BJ (cell line): ENCODE results near the gene CDR2. TPM values are rescaled to one million over a fixed set of nuclear protein-coding genes. Genes with fewer than 3 reads are reported as not detected.
A peak's percentile ranks its signal among the peaks of the same experiment; 100 is the strongest.
"Not testable (repeated sequence)": the region's sequence is repeated elsewhere in the genome, so short reads cannot be mapped to it uniquely, and the experiment has no call there.

Experiments used
- CTCF ChIA-PET: fragments of 350-600 bp; formaldehyde crosslinking; extraction: SDS; loops from one replicate; lab custom pipeline; 2021; ENCODE audit warnings: antibody characterized with exemption, inconsistent platforms; lab: Yijun Ruan, JAX
- POLR2A ChIA-PET: fragments of 300-600 bp; sonication (Branson Sonifier 250); formaldehyde crosslinking; extraction: SDS; loops from one replicate; lab custom pipeline; 2021; ENCODE audit warnings: antibody characterized with exemption; lab: Charles Lee
- DNase-seq: peaks from one replicate; pipeline ENCODE4 v3.0.0-alpha.2; 2011; ENCODE audit warnings: low read depth
- H3K27me3 ChIP-seq: 2 replicates; pipeline ENCODE4 v1.6.0; 2011; ENCODE audit warnings: low read length; ENCODE audit not compliant: control insufficient read depth, insufficient read depth
- H3K36me3 ChIP-seq: 2 replicates; pipeline ENCODE4 v1.5.1; 2011; ENCODE audit warnings: low read length; ENCODE audit not compliant: control insufficient read depth, insufficient read depth
- H3K4me3 ChIP-seq: 2 replicates; pipeline ENCODE4 v1.5.1; 2011; ENCODE audit warnings: low read depth, mild to moderate bottlenecking, control low read depth, low read length
- polyA plus RNA-seq: library from polyadenylated mRNA; depleted of rRNA; stranded (reverse); fragments of >200 nt; gene quantifications from 2 replicates; pipeline ENCODE4 v1.2.3, GENCODE V29; 2011
- TF ChIP-seq, protein P1 (sequence below): IDR thresholded peaks from 2 replicates; pipeline ENCODE4 v1.5.1; 2011; ENCODE audit warnings: low read depth, mild to moderate bottlenecking, control low read depth, inconsistent platforms, low read length, moderate library complexity; ENCODE audit not compliant: insufficient read depth

Gene CDR2
- polyA plus RNA-seq, 1 experiment: 41.5 TPM

- no peak for DNase-seq
- peaks cover 23% of the 10 kb centered on the region for H3K36me3 ChIP-seq
- CTCF ChIA-PET: no interaction called here
- TF ChIP-seq, protein P1, sequence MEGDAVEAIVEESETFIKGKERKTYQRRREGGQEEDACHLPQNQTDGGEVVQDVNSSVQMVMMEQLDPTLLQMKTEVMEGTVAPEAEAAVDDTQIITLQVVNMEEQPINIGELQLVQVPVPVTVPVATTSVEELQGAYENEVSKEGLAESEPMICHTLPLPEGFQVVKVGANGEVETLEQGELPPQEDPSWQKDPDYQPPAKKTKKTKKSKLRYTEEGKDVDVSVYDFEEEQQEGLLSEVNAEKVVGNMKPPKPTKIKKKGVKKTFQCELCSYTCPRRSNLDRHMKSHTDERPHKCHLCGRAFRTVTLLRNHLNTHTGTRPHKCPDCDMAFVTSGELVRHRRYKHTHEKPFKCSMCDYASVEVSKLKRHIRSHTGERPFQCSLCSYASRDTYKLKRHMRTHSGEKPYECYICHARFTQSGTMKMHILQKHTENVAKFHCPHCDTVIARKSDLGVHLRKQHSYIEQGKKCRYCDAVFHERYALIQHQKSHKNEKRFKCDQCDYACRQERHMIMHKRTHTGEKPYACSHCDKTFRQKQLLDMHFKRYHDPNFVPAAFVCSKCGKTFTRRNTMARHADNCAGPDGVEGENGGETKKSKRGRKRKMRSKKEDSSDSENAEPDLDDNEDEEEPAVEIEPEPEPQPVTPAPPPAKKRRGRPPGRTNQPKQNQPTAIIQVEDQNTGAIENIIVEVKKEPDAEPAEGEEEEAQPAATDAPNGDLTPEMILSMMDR: no peak
- H3K27me3 ChIP-seq: no peaks in the 10 kb centered on the region
- POLR2A ChIA-PET: no interaction called here
- H3K4me3 ChIP-seq: no peak overlapping the region
These were observed 70.0 kb downstream of the CDR2 start for GRCh38 chr16:22304411-22304810.

- no peak overlapping the region for H3K4me3 ChIP-seq
- POLR2A ChIA-PET: no interaction called here
- H3K27me3 ChIP-seq: no peaks in the 10 kb centered on the region
- CTCF ChIA-PET: interaction anchor here (1.3 kb wide), 1 partner anchor 18 kb away, joined by 4 read pairs; no protein-coding TSS in a partner anchor
- no peak for DNase-seq
- TF ChIP-seq, protein P1: no peak
- peaks cover 18% of the 10 kb centered on the region for H3K36me3 ChIP-seq
These were observed 71.5 kb downstream of the CDR2 start for GRCh38 chr16:22302776-22303363.

GRCh38 chr16:22301423-22301822 lies 73.0 kb downstream of the CDR2 start:
- CTCF ChIA-PET: interaction anchor here (0.7 to 2.3 kb wide), 12 partner anchors 9 to 300 kb away, joined by 3 to 17 read pairs (median 7); partner anchors contain the start of gene EEF2K
- H3K4me3 ChIP-seq, POLR2A ChIA-PET, H3K27me3 ChIP-seq, DNase-seq: not testable (repeated sequence)
- H3K36me3 ChIP-seq: peaks cover 14% of the 10 kb centered on the region

DNA sequence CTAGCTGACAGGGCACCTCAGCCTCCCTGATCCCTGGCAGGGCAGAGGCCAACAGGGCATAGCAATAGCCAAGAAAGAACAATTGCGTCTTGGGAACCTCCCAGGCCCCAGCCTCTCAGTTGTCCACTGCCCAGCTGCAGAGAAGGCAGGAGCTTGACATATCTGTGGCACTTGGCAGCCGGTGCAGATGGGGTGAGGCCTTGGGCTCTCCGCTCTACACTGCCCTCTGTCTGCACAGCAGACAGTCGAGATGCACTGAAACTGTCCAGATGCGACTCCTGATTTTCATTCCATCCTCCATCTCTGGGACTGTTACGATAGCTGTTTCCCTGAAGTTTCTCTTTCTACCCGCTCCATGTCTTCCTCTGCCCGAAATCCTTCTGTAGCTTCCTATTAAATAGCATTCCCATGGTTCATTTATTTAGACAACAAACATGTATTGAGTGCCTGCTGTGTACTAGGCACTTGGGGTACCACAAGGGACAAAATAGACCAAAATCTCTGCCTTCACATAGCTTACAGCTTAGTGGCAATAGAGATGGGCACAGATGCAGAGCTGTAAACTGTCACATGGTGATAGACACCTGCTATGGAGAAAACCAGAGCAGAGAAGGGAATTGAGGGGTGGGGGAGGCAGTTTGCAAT lies 73.9 kb downstream of the CDR2 start:
- TF ChIP-seq, protein P1: peak; percentile 86
- POLR2A ChIA-PET: interaction anchor here (0.6 kb wide), 1 partner anchor 112 kb away, joined by 3 read pairs; no protein-coding TSS in a partner anchor
- CTCF ChIA-PET: interaction anchor here (0.6 to 2.3 kb wide), 24 partner anchors 8 to 299 kb away, joined by 3 to 17 read pairs (median 4); partner anchors contain the start of gene EEF2K

DNA sequence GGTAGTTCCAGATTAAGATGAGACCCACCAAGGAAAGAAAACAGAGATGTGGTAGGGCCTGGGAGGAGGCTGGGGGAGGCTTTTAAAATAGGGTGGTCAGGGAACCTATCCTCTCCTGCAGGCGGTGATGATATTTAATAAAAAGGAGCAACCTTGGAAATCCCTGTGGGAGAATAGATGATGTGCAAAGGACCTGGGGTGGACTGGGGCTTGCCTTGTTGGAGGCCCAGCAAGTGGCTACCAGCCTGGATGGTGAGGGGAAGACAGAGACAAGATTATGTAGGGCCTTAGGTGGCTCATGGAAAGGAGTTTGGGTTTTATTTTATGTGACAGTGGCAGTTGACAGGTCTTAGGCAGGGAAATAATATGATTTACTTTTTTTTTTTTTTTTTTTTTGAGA lies 75.4 kb downstream of the CDR2 start:
- CTCF ChIA-PET: interaction anchor here (0.6 to 3.0 kb wide), 4 partner anchors 73 to 297 kb away, joined by 3 to 21 read pairs (median 9); no protein-coding TSS in a partner anchor
- H3K36me3 ChIP-seq: peaks cover 8% of the 10 kb centered on the region
- POLR2A ChIA-PET: no interaction called here
- H3K27me3 ChIP-seq: no peaks in the 10 kb centered on the region
- DNase-seq: no peak
- H3K4me3 ChIP-seq: no peak overlapping the region
- TF ChIP-seq, protein P1: no peak

More for the DNA sequence above, 73.9 kb downstream of the CDR2 start:
- Histone ChIP-seq H3K27me3 (no peaks in the 10 kb centered on the region), H3K36me3 (peaks cover 14% of the 10 kb centered on the region), H3K4me3 (no peak overlapping the region)
- no peak for DNase-seq
